MG63 (cell line): ENCODE results near the gene SSX2IP. TPM values are rescaled to one million over a fixed set of nuclear protein-coding genes. Genes with fewer than 3 reads are reported as not detected.

Experiments used
- DNase-seq: peaks from one replicate; pipeline ENCODE4 v3.0.0-alpha.2; 2020
- H3K27me3 ChIP-seq: fragments of 250-450 bp; sonication (Bioruptor Pico); 2 replicates; pipeline ENCODE4 v1.5.1; 2020; ENCODE audit warnings: mild to moderate bottlenecking, moderate library complexity
- H3K36me3 ChIP-seq: fragments of 250-450 bp; sonication (Bioruptor Pico); 2 replicates; pipeline ENCODE4 v1.5.1; 2020; ENCODE audit warnings: mild to moderate bottlenecking, moderate library complexity
- H3K4me3 ChIP-seq: fragments of 250-450 bp; sonication (Bioruptor Pico); 2 replicates; pipeline ENCODE4 v1.5.1; 2020; ENCODE audit warnings: mild to moderate bottlenecking, moderate library complexity
- H3K9me3 ChIP-seq: fragments of 250-450 bp; sonication (Bioruptor Pico); 2 replicates; pipeline ENCODE4 v1.5.1; 2020; ENCODE audit warnings: mild to moderate bottlenecking, moderate library complexity
- total RNA-seq: library from RNA; depleted of rRNA; stranded (reverse); fragments of >200 nt; shearing (Covaris generic); gene quantifications from 2 replicates; pipeline ENCODE4 v1.2.3, GENCODE V29; 2014; ENCODE audit warnings: low replicate concordance

The SSX2IP gene
- total RNA-seq, 1 experiment from 2014 or later, result 27.5 TPM

- Histone ChIP-seq H3K27me3 (no peaks in the 10 kb centered on the region), H3K4me3 (peak overlapping the region; percentile 74), H3K36me3 (peaks cover 7% of the 10 kb centered on the region; the same call in 1 of the 2 replicates), H3K9me3 (peaks cover 5% of the 10 kb centered on the region; the same call in 1 of the 2 replicates)
- DNase-seq, result peak; percentile 64
Measured at GRCh38 chr1:84689514-84690396, 506 bp downstream of the SSX2IP start.

- Histone ChIP-seq H3K36me3 (peaks cover 7% of the 10 kb centered on the region; the same call in 1 of the 2 replicates), H3K9me3 (no peaks in the 10 kb centered on the region; the same call in 1 of the 2 replicates), H3K4me3 (peak overlapping the region; percentile 74), H3K27me3 (no peaks in the 10 kb centered on the region)
- DNase-seq, result no peak
Measured at GRCh38 chr1:84688463-84689061, 1.7 kb downstream of the SSX2IP start.

GRCh38 chr1:84687714-84688462 is 2.4 kb downstream of the SSX2IP start:
- DNase-seq, result no peak
- no peaks in the 10 kb centered on the region for H3K9me3 ChIP-seq
- no peaks in the 10 kb centered on the region for H3K27me3 ChIP-seq
- H3K36me3 ChIP-seq, result peaks cover 7% of the 10 kb centered on the region; the same call in 1 of the 2 replicates
- H3K4me3 ChIP-seq, result peak overlapping the region; percentile 74; the same call in 1 of the 2 replicates

GRCh38 chr1:84686223-84686622 is 4.0 kb downstream of the SSX2IP start:
- Histone ChIP-seq H3K9me3 (no peaks in the 10 kb centered on the region), H3K27me3 (no peaks in the 10 kb centered on the region), H3K36me3 (peaks cover 7% of the 10 kb centered on the region; the same call in 1 of the 2 replicates), H3K4me3 (no peak overlapping the region)
- no peak for DNase-seq

- no peak for DNase-seq
- Histone ChIP-seq H3K27me3 (no peaks in the 10 kb centered on the region), H3K9me3 (no peaks in the 10 kb centered on the region), H3K4me3 (no peak overlapping the region), H3K36me3 (peaks cover 19% of the 10 kb centered on the region)
Measured at GRCh38 chr1:84683508-84683907, 6.8 kb downstream of the SSX2IP start.

GRCh38 chr1:84682047-84682446 is 8.2 kb downstream of the SSX2IP start:
- no peak for DNase-seq
- H3K4me3 ChIP-seq, result no peak overlapping the region
- H3K27me3 ChIP-seq, result no peaks in the 10 kb centered on the region
- H3K9me3 ChIP-seq, result no peaks in the 10 kb centered on the region; the same call in 1 of the 2 replicates
- peaks cover 22% of the 10 kb centered on the region for H3K36me3 ChIP-seq

GRCh38 chr1:84677415-84678099 is 12.7 kb downstream of the SSX2IP start:
- Histone ChIP-seq H3K36me3 (peaks cover 16% of the 10 kb centered on the region), H3K9me3 (no peaks in the 10 kb centered on the region; the same call in 1 of the 2 replicates), H3K4me3 (no peak overlapping the region), H3K27me3 (no peaks in the 10 kb centered on the region)
- no peak for DNase-seq

- H3K9me3 ChIP-seq, result no peaks in the 10 kb centered on the region; the same call in 1 of the 2 replicates
- H3K36me3 ChIP-seq, result peaks cover 16% of the 10 kb centered on the region
- DNase-seq, result no peak
- H3K4me3 ChIP-seq, result no peak overlapping the region
- H3K27me3 ChIP-seq, result no peaks in the 10 kb centered on the region
Measured at GRCh38 chr1:84675631-84676030, 14.6 kb downstream of the SSX2IP start.

- no peaks in the 10 kb centered on the region; the same call in 1 of the 2 replicates for H3K9me3 ChIP-seq
- DNase-seq, result no peak
- no peak overlapping the region for H3K4me3 ChIP-seq
- H3K36me3 ChIP-seq, result peaks cover 20% of the 10 kb centered on the region
- H3K27me3 ChIP-seq, result no peaks in the 10 kb centered on the region
Measured at GRCh38 chr1:84675106-84675505, 15.2 kb downstream of the SSX2IP start.

- H3K27me3 ChIP-seq, result no peaks in the 10 kb centered on the region
- peaks cover 16% of the 10 kb centered on the region for H3K36me3 ChIP-seq
- H3K4me3 ChIP-seq, result no peak overlapping the region
- no peaks in the 10 kb centered on the region; the same call in 1 of the 2 replicates for H3K9me3 ChIP-seq
- DNase-seq, result no peak
Measured at GRCh38 chr1:84674705-84675104, 15.6 kb downstream of the SSX2IP start.

GRCh38 chr1:84674021-84674420 is 16.2 kb downstream of the SSX2IP start:
- no peaks in the 10 kb centered on the region for H3K27me3 ChIP-seq
- no peak for DNase-seq
- H3K9me3 ChIP-seq, result no peaks in the 10 kb centered on the region; the same call in 1 of the 2 replicates
- no peak overlapping the region for H3K4me3 ChIP-seq
- peaks cover 11% of the 10 kb centered on the region for H3K36me3 ChIP-seq

- Histone ChIP-seq H3K4me3 (no peak overlapping the region), H3K9me3 (no peaks in the 10 kb centered on the region; the same call in 1 of the 2 replicates), H3K36me3 (peaks cover 4% of the 10 kb centered on the region), H3K27me3 (no peaks in the 10 kb centered on the region)
- DNase-seq, result no peak
Measured at GRCh38 chr1:84672080-84672854, 18.0 kb downstream of the SSX2IP start.

GRCh38 chr1:84669831-84670230 is 20.4 kb downstream of the SSX2IP start:
- Histone ChIP-seq H3K27me3 (no peaks in the 10 kb centered on the region), H3K9me3 (no peaks in the 10 kb centered on the region), H3K4me3 (no peak overlapping the region), H3K36me3 (peaks cover 8% of the 10 kb centered on the region)
- no peak for DNase-seq

GRCh38 chr1:84668185-84668584 is 22.1 kb downstream of the SSX2IP start:
- H3K4me3 ChIP-seq, result no peak overlapping the region
- peaks cover 8% of the 10 kb centered on the region for H3K36me3 ChIP-seq
- DNase-seq, result no peak
- no peaks in the 10 kb centered on the region for H3K27me3 ChIP-seq
- no peaks in the 10 kb centered on the region for H3K9me3 ChIP-seq

- Histone ChIP-seq H3K9me3 (no peaks in the 10 kb centered on the region), H3K36me3 (peaks cover 22% of the 10 kb centered on the region), H3K4me3 (no peak overlapping the region), H3K27me3 (no peaks in the 10 kb centered on the region)
- no peak for DNase-seq
Measured at GRCh38 chr1:84665703-84666317, 24.5 kb downstream of the SSX2IP start.
